Immature natural killer cell (primary cell): ENCODE results near the gene USP24. TPM values are rescaled to one million over a fixed set of nuclear protein-coding genes. Genes with fewer than 3 reads are reported as not detected.

Source experiments
- DNase-seq, 3 donors: peaks; one replicate each; pipeline ENCODE4 v3.0.0; 2022; ENCODE audit warnings: mixed read lengths in 1 of 3
- H3K27ac Mint-ChIP-seq, 6 donors: one replicate each; pipeline ENCODE4 v1.8.0; 2020; ENCODE audit warnings: mixed read lengths in 6 of 6, mild to moderate bottlenecking in 5 of 6, inconsistent platforms in 4 of 6, moderate library complexity in 3 of 6
- H3K27me3 Mint-ChIP-seq, 3 donors: one replicate each; pipeline ENCODE4 v1.8.0; 2020 to 2021; ENCODE audit warnings: low read depth in 3 of 3, mild to moderate bottlenecking in 3 of 3, mixed read lengths in 3 of 3, moderate library complexity in 3 of 3, inconsistent platforms in 1 of 3
- H3K36me3 Mint-ChIP-seq, 3 donors: one replicate each; pipeline ENCODE4 v1.8.0; 2020; ENCODE audit warnings: mixed read lengths in 3 of 3, inconsistent platforms in 2 of 3, mild to moderate bottlenecking in 2 of 3
- H3K4me1 Mint-ChIP-seq, 2 donors: one replicate each; pipeline ENCODE4 v1.8.0; 2020; ENCODE audit warnings: inconsistent platforms in 2 of 2, mild to moderate bottlenecking in 2 of 2, mixed read lengths in 2 of 2, moderate library complexity in 1 of 2
- H3K4me3 Mint-ChIP-seq, 5 donors: one replicate each; pipeline ENCODE4 v1.8.0; 2020; ENCODE audit warnings: mild to moderate bottlenecking in 5 of 5, mixed read lengths in 5 of 5, inconsistent platforms in 3 of 5, moderate library complexity in 3 of 5
- H3K9me3 Mint-ChIP-seq, 6 donors: one replicate each; pipeline ENCODE4 v1.8.0; 2020; ENCODE audit warnings: mild to moderate bottlenecking in 6 of 6, mixed read lengths in 6 of 6, inconsistent platforms in 4 of 6, moderate library complexity in 3 of 6
- polyA plus RNA-seq, 3 donors: library from polyadenylated mRNA; unstranded; fragments of 300-500 nt; fragmentation: Illumina TruSeq; gene quantifications; one replicate each; pipeline ENCODE4 v1.2.3, GENCODE V29; 2021

The USP24 gene
- 10 to 100 TPM in 1 of 3 donors, 1 to 10 TPM in 2; 3.0 to 10.1 (median 3.7) TPM for polyA plus RNA-seq

DNA sequence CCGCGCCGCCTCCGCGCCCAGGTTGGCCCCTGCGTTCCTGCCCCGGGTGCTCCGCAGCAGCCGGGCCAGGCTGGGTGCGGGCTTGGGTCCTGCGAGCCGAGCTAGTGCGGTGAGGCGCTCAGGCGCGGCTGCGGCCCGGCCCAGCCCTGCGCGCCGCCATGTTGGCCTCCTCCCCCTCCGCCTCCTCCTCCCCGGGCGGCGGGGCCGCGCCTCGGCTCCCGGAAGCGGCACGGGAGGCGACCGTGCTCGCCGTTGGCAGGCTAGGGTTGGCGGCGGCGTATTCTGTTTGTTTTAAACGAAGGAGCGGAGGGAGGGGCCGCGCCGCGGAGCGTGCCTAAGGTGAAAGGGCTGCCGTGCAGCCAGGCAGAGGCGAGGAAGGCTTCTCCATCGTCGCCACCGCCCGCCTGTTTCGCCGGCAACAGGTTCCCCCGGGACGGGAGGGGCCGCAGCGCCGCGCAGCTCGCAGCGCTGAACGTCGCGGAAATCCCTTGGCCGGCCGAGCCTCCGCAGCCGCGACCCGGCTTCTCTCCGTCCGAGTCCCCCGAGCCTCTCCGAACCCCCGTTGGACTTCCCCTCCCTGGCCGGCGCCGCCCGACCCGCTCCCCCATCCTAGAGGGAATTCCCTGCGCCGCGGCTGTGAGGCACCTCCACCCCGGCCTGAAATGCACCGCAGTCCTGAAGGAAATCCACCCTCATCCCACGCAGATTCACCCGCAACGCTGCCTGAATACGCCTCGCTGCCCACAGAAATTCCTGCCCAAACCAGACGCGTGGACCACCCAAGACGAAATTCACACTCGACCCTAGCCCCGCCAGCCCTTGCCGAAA is at the start of gene USP24:
USP24 (minus strand) TSS at position 171 of the 828 bp plus-strand sequence. CDS start 251 bp downstream, outside the sequence.
- Mint-ChIP-seq H3K9me3 (no peaks in the 10 kb centered on the region), H3K27me3 (peaks cover 6 to 16% (median 11%) of the 10 kb centered on the region in 3 donors), H3K27ac (peak within 1 kb of the TSS; percentile 98 to 100 (median 98)), H3K4me1 (peaks cover 71 to 72% of the 10 kb centered on the region in 2 donors), H3K4me3 (peak within 1 kb of the TSS; percentile 95 to 98 (median 95)), H3K36me3 (peaks cover 0 to 4% (median 0%) of the 10 kb centered on the region in 3 donors)
- DNase-seq: peak; percentile 82 to 84 (median 83)

GRCh38 chr1:55262822-55263221 is 47.7 kb upstream of the USP24 start:
- Mint-ChIP-seq H3K4me3 (no peak overlapping the region), H3K27ac (no peak overlapping the region), H3K36me3 (no peaks in the 10 kb centered on the region), H3K9me3 (peaks cover 0 to 2% (median 0%) of the 10 kb centered on the region in 6 donors), H3K27me3 (peaks cover 2 to 6% (median 3%) of the 10 kb centered on the region in 3 donors), H3K4me1 (peaks cover 7 to 8% of the 10 kb centered on the region in 2 donors)
- no peak for DNase-seq

- Mint-ChIP-seq H3K27me3 (peaks cover 2 to 7% (median 3%) of the 10 kb centered on the region in 3 donors), H3K36me3 (no peaks in the 10 kb centered on the region), H3K9me3 (peaks cover 0 to 2% (median 0%) of the 10 kb centered on the region in 6 donors), H3K4me1 (peaks cover 12 to 14% of the 10 kb centered on the region in 2 donors), H3K27ac (peak overlapping the region in 1 of 6 donors; percentile 8), H3K4me3 (no peak overlapping the region)
- no peak for DNase-seq
These were observed 44.9 kb upstream of the USP24 start for GRCh38 chr1:55259911-55260609.

DNA sequence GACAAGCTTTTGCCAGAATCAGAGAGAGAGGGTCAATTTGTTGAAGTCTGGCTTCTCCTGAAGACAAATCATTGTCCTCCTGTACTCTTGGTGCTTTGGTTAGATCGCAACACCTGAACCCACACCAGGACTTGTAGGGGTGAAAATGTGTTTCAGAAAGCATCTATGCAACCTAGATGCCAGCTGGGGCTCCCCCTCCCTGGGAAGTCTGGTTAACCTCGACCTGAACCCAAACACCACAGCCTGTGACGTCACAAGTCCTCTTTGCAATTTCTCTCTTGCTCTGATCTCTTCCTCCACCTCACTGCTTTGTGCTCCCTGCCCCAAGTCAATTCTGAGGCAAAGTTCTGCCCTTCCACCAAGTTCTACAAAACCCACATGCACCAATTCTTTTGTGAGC is 42.8 kb upstream of the USP24 start:
- Mint-ChIP-seq H3K9me3 (peaks cover 0 to 3% (median 0%) of the 10 kb centered on the region in 6 donors), H3K36me3 (no peaks in the 10 kb centered on the region), H3K4me1 (peaks cover 12 to 14% of the 10 kb centered on the region in 2 donors), H3K4me3 (peak overlapping the region in 4 of 5 donors; percentile 13 to 74 (median 62)), H3K27me3 (peaks cover 1 to 7% (median 2%) of the 10 kb centered on the region in 3 donors), H3K27ac (peak overlapping the region; percentile 8 to 88 (median 54))
- peak; percentile 65 to 77 (median 68) for DNase-seq

DNA sequence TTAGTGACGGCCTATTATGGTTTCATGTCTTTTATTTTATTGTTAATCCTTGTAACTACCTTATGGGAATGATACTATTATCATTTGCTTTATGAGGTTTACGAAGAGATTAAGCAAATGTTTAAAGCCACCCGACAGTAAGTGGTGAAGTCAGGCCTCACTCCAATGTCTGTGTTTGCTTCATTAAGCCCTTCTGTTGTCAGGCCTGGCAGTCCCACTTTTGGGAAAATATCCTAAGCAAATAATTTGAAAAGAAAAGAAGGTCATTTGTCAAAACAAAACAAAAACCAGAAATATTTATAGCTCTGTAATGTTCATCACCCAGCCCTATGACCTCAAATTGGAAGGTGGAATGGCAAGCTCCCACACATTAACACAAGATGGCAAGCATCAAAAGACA is 40.7 kb upstream of the USP24 start:
- Mint-ChIP-seq H3K9me3 (peaks cover 0 to 3% (median 0%) of the 10 kb centered on the region in 6 donors), H3K4me3 (no peak overlapping the region), H3K36me3 (no peaks in the 10 kb centered on the region), H3K27me3 (peaks cover 1 to 6% (median 2%) of the 10 kb centered on the region in 3 donors), H3K27ac (no peak overlapping the region), H3K4me1 (peaks cover 12 to 14% of the 10 kb centered on the region in 2 donors)
- no peak for DNase-seq

- Mint-ChIP-seq H3K4me1 (peaks cover 7 to 8% of the 10 kb centered on the region in 2 donors), H3K36me3 (no peaks in the 10 kb centered on the region), H3K4me3 (no peak overlapping the region), H3K27ac (no peak overlapping the region), H3K27me3 (peaks cover 0 to 4% (median 2%) of the 10 kb centered on the region in 3 donors), H3K9me3 (peaks cover 0 to 3% (median 0%) of the 10 kb centered on the region in 6 donors)
- no peak for DNase-seq
These were observed 37.9 kb upstream of the USP24 start for GRCh38 chr1:55252942-55253589.

DNA sequence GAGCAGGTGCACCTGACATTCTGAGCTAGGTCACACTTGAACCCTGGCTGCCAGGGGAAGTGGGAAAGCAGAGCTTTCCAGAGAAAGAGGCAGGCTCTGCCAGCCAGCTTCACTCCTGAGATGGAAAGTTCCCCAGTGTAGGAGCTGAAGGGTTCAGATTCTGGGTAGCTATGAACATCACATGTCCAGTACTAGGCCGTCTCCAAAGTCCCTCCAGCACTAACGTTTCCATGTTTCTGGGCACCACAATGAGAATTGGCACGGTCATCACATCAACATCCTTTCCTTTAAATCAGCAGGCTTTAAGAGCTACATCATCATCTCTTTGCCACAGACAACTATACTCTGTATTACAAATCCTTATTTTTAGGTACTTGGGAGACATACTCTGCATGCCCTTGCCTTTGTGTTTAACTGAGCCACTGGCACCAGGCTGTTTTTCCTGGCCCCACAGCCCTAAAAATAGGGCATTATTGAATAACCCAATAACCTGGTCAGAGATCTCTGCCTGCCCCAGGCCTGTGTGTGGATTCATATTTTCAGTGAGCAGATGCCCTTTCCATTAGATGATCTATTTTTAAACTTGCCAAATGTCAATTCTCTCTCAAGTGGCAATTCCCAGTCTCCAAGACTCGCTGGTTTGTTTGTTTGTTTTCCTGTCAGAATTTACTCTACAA is 35.4 kb upstream of the USP24 start:
- DNase-seq: no peak
- Mint-ChIP-seq H3K4me1 (no peaks in the 10 kb centered on the region), H3K4me3 (no peak overlapping the region), H3K27ac (no peak overlapping the region), H3K27me3 (no peaks in the 10 kb centered on the region), H3K36me3 (no peaks in the 10 kb centered on the region), H3K9me3 (peaks cover 0 to 3% (median 0%) of the 10 kb centered on the region in 6 donors)

DNA sequence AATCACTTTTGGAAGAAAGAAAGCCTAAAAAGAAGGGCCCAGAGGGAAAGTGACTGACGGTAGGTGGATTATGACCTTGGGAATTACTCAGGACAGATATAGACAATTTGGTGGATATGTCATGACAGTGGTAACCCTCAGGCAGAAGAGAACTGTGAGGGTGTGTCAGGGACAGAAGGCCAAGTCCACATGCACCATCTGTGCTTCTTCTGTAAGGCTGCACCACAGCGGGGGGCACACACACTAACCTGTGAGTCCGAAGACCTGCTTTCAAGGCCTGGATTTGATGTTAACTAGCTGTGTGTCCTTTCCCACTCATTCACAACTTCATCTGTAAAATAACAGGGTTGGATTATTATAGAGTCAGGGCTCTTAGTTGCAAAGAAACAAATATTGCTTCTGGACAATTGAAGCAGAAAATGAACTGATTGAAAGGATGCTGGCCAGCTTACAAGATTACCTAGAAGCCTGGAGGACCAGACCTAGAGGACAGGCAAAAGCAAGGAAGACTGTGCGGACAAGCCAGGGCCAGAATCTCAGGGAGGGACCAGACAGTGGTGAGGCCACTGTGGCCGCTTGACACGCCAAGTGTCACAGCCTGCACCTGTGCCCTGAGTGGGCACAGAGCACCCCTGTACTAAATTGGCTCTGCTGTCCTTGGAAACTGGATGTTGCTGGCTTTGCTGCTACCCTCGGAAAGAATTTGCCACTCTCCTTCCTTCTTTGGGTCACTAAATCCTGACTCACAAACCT is 34.7 kb upstream of the USP24 start:
- Mint-ChIP-seq H3K4me3 (no peak overlapping the region), H3K27me3 (no peaks in the 10 kb centered on the region), H3K9me3 (peaks cover 0 to 3% (median 0%) of the 10 kb centered on the region in 6 donors), H3K4me1 (no peaks in the 10 kb centered on the region), H3K27ac (no peak overlapping the region), H3K36me3 (no peaks in the 10 kb centered on the region)
- no peak for DNase-seq

DNA sequence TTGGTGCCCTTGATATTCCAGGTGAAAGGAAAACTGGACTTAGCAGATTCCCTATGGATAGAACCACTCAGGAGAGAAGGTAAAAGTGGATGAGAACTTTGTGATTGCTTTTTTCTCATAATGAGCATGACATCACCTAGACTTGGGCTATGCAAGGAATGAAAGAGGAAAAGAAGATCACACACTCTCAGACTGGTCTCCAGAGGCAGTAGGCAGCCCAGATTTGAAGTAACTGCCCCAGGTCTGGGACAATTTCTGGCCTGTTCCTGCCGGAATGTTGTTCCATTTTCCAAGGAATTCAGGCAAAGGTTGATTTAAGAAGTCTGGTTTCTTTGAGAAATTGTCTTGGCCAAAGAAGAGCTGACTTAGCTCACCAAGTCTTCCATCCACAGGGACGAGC is 31.7 kb upstream of the USP24 start:
- DNase-seq: no peak
- Mint-ChIP-seq H3K9me3 (no peaks in the 10 kb centered on the region), H3K4me1 (no peaks in the 10 kb centered on the region), H3K27ac (no peak overlapping the region), H3K27me3 (peaks cover 0 to 3% (median 2%) of the 10 kb centered on the region in 3 donors), H3K4me3 (no peak overlapping the region), H3K36me3 (no peaks in the 10 kb centered on the region)

DNA sequence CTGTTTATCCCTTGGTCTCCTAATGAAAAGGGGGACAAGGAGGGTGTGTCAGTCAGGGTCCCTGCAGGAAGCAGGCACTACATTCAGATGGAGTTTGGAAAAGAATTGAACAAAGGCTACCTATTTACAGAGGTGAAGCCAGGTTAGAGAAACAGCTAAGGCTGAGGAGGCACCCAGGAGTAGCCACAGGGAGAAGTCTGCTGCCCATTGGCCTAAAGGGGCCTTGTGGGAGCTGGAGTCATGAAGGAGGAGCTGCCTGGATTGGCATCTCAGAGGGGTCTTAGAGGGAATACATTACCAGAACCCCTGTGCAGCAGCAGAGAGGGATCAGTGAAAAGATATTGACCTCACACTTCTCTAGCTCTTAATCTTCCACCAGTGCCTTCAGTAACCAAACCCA is 31.2 kb upstream of the USP24 start:
- no peak overlapping the region for H3K27ac Mint-ChIP-seq
- H3K27me3 Mint-ChIP-seq: peaks cover 0 to 3% (median 2%) of the 10 kb centered on the region in 3 donors
- DNase-seq: no peak
- H3K9me3 Mint-ChIP-seq: no peaks in the 10 kb centered on the region
- no peak overlapping the region for H3K4me3 Mint-ChIP-seq
- H3K4me1 Mint-ChIP-seq: no peaks in the 10 kb centered on the region
- no peaks in the 10 kb centered on the region for H3K36me3 Mint-ChIP-seq

DNA sequence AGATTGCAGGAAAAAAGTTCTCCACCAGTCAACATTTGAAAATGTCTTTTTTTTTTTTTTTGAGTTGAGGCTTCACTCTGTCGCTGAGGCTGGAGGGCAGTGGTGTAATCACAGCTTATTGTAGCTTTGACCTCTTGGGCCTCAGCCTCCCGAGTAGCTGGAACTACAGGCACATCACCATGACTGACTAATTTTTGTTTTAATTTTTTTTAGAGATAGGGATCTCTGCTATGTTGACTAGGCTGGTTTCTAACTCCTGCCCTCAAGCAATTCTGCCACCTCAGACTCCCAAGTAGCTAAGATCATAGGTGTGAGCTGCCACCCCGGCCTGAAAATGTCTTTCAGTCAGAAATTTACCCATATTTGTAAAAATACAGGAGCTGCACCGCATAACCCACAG is 30.6 kb upstream of the USP24 start:
- H3K27me3 Mint-ChIP-seq: peaks cover 0 to 3% (median 2%) of the 10 kb centered on the region in 3 donors
- no peak overlapping the region for H3K27ac Mint-ChIP-seq
- no peaks in the 10 kb centered on the region for H3K36me3 Mint-ChIP-seq
- no peaks in the 10 kb centered on the region for H3K9me3 Mint-ChIP-seq
- H3K4me1 Mint-ChIP-seq: no peaks in the 10 kb centered on the region
- DNase-seq: no peak
- no peak overlapping the region for H3K4me3 Mint-ChIP-seq

GRCh38 chr1:55244476-55245099 is 29.4 kb upstream of the USP24 start:
- no peak for DNase-seq
- Mint-ChIP-seq H3K4me3 (no peak overlapping the region), H3K27me3 (peaks cover 0 to 3% (median 2%) of the 10 kb centered on the region in 3 donors), H3K27ac (no peak overlapping the region), H3K36me3 (peaks cover 0 to 3% (median 0%) of the 10 kb centered on the region in 3 donors), H3K9me3 (no peaks in the 10 kb centered on the region), H3K4me1 (no peaks in the 10 kb centered on the region)
